WTC11 (cell line): Measurements from ENCODE around the gene G3BP2. TPM values are rescaled to one million over a fixed set of nuclear protein-coding genes. Genes with fewer than 3 reads are reported as not detected.
A peak's percentile ranks its signal among the peaks of the same experiment; 100 is the strongest.
"Not testable (repeated sequence)": the region's sequence is repeated elsewhere in the genome, so short reads cannot be mapped to it uniquely, and the experiment has no call there.

Experiments used
- ATAC-seq: fragments of 200-7000 bp; cut with Tn5 transposase; 2 replicates; pipeline ENCODE4 v1.10.0; 2021; ENCODE audit warnings: mild to moderate bottlenecking, moderate library complexity
- CTCF ChIA-PET: fragments of 300-600 bp; sonication (Branson Sonifier 250); formaldehyde crosslinking; loops from one replicate; lab custom pipeline; 2021; ENCODE audit warnings: antibody characterized with exemption; lab: Charles Lee
- POLR2A ChIA-PET: fragments of 350-600 bp; sonication (Branson Sonifier 250); formaldehyde crosslinking; loops from one replicate; lab custom pipeline; 2021; ENCODE audit warnings: antibody characterized with exemption; lab: Charles Lee
- DNase-seq: peaks from one replicate; pipeline ENCODE4 v3.0.0; 2021; ENCODE audit warnings: low spot score
- H3K27ac Mint-ChIP-seq: 2 replicates; pipeline ENCODE4 v1.8.0; 2021; ENCODE audit warnings: mixed read lengths
- H3K27me3 Mint-ChIP-seq: 2 replicates; pipeline ENCODE4 v1.8.0; 2021; ENCODE audit warnings: low read depth, mild to moderate bottlenecking, moderate library complexity, mixed read lengths
- H3K36me3 Mint-ChIP-seq: 2 replicates; pipeline ENCODE4 v1.8.0; 2021; ENCODE audit warnings: mixed read lengths
- H3K4me1 Mint-ChIP-seq: 2 replicates; pipeline ENCODE4 v1.8.0; 2022; ENCODE audit warnings: mixed read lengths
- H3K4me3 Mint-ChIP-seq: 2 replicates; pipeline ENCODE4 v1.8.0; 2021; ENCODE audit warnings: mild to moderate bottlenecking, moderate library complexity, mixed read lengths
- H3K9me3 Mint-ChIP-seq: 2 replicates; pipeline ENCODE4 v1.8.0; 2021; ENCODE audit warnings: mixed read lengths
- ATF1 ChIP-seq: sonication (generic); formaldehyde crosslinking; IDR thresholded peaks from 2 replicates; pipeline ENCODE4 v1.8.1; 2023; ENCODE audit warnings: mild to moderate bottlenecking, moderate library complexity, missing genetic modification reagents
- CBFB ChIP-seq: sonication (generic); formaldehyde crosslinking; IDR thresholded peaks from 2 replicates; pipeline ENCODE4 v1.8.1; 2022; ENCODE audit warnings: mild to moderate bottlenecking, low read depth, missing genetic modification reagents
- CREB1 ChIP-seq: sonication (generic); formaldehyde crosslinking; IDR thresholded peaks from 2 replicates; pipeline ENCODE4 v1.8.0; 2023; ENCODE audit warnings: mild to moderate bottlenecking, missing genetic modification reagents
- JUN ChIP-seq: sonication (generic); formaldehyde crosslinking; IDR thresholded peaks from 2 replicates; pipeline ENCODE4 v1.8.0; 2023; ENCODE audit warnings: mild to moderate bottlenecking, missing genetic modification reagents
- MYBL2 ChIP-seq: sonication (generic); formaldehyde crosslinking; IDR thresholded peaks from 2 replicates; pipeline ENCODE4 v1.8.1; 2023; ENCODE audit warnings: mild to moderate bottlenecking, moderate library complexity, missing genetic modification reagents
- NFATC4 ChIP-seq: fragments of 250-450 bp; sonication (Bioruptor Pico); IDR thresholded peaks from 2 replicates; pipeline ENCODE4 v1.9.0; 2021; ENCODE audit warnings: mild to moderate bottlenecking
- RELA ChIP-seq: sonication (generic); formaldehyde crosslinking; IDR thresholded peaks from 2 replicates; pipeline ENCODE4 v1.8.1; 2022; ENCODE audit warnings: missing genetic modification reagents, mild to moderate bottlenecking, borderline replicate concordance
- RORB ChIP-seq: fragments of 250-450 bp; sonication (Bioruptor Pico); IDR thresholded peaks from 2 replicates; pipeline ENCODE4 v1.9.0; 2021; ENCODE audit warnings: mild to moderate bottlenecking
- TEAD1 ChIP-seq: sonication (generic); formaldehyde crosslinking; IDR thresholded peaks from 2 replicates; pipeline ENCODE4 v1.8.0; 2022; ENCODE audit warnings: mild to moderate bottlenecking, missing genetic modification reagents
- TP53 ChIP-seq: sonication (generic); formaldehyde crosslinking; IDR thresholded peaks from 2 replicates; pipeline ENCODE4 v1.8.1; 2023; ENCODE audit warnings: mild to moderate bottlenecking, missing genetic modification reagents
- ZNF416 ChIP-seq: fragments of 250-450 bp; sonication (Bioruptor Pico); IDR thresholded peaks from 2 replicates; pipeline ENCODE4 v1.9.0; 2021; ENCODE audit warnings: mild to moderate bottlenecking, inconsistent platforms
- total RNA-seq: library from RNA; stranded (reverse); gene quantifications from 3 replicates; pipeline ENCODE4 v1.2.3, GENCODE V29; 2021
- TF ChIP-seq, protein P1 (sequence below): fragments of 250-450 bp; sonication (Bioruptor Pico); IDR thresholded peaks from 2 replicates; pipeline ENCODE4 v1.9.0; 2021; ENCODE audit warnings: mild to moderate bottlenecking
- TF ChIP-seq, protein P2 (sequence below): fragments of 250-450 bp; sonication (Bioruptor Pico); conservative IDR thresholded peaks from 2 replicates; pipeline ENCODE4 v1.9.0; 2021; ENCODE audit warnings: mild to moderate bottlenecking
- TF ChIP-seq, protein P3 (sequence below): sonication (generic); formaldehyde crosslinking; IDR thresholded peaks from 2 replicates; pipeline ENCODE4 v1.8.1; 2022; ENCODE audit warnings: mild to moderate bottlenecking, missing genetic modification reagents, moderate library complexity, borderline replicate concordance
- TF ChIP-seq, protein P4 (sequence below): fragments of 250-450 bp; sonication (Bioruptor Pico); IDR thresholded peaks from 2 replicates; pipeline ENCODE4 v1.9.0; 2021; ENCODE audit warnings: mild to moderate bottlenecking, borderline replicate concordance
- TF ChIP-seq, protein P5 (sequence below): sonication (generic); formaldehyde crosslinking; IDR thresholded peaks from 2 replicates; pipeline ENCODE4 v1.8.0; 2023; ENCODE audit warnings: missing genetic modification reagents

Gene G3BP2
- total RNA-seq, 1 experiment from 2014 or later, result 284 TPM

DNA sequence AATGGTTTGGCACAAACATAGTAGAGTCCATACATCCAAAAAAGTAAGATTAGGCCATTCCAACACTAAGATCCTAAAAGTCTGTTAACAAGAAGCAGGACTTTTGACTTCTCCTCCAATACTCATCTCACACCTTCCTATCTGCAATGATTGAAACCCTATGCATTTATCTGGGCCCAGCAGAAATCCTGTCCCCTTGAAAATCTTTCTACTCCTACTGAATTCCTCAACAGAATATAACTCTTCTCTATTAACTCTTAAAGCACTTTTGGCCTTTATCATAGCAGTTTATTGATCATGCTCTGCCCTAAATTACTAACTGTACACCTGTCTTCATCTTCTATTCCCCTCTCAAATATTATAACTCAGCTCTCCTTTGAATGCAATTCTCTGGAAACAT, 4.6 kb downstream of the G3BP2 start (continued):
- no peak for TF ChIP-seq TP53 (CRISPR knock-in tag)

DNA sequence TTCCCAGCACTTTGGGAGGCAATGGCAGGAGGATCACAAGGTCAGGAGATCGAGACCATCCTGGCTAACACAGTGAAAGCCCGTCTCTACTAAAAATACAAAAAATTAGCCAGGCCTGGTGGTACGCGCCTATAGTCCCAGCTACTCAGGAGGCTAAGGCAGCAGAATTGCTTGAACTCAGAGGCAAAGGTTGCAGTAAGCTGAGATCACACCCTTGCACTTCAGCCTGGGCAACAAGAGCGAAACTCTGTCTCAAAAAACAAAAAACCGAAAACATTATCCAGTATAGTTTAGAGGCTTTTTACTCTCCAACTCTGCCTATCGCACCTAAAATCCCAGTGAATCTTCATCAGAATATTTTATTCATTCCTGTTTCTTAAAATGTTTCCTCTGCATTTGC, 5.6 kb downstream of the G3BP2 start:
- ATAC-seq, H3K9me3 Mint-ChIP-seq, H3K36me3 Mint-ChIP-seq, POLR2A ChIA-PET, H3K27me3 Mint-ChIP-seq, DNase-seq: not testable (repeated sequence)
- CTCF ChIA-PET, result interaction anchor here (1.6 to 2.1 kb wide), 3 partner anchors 41 to 180 kb away, joined by 3 to 8 read pairs (median 5); partner anchors contain the start of gene USO1
- Mint-ChIP-seq H3K27ac (peak overlapping the region; percentile 80), H3K4me3 (peak overlapping the region; percentile 24), H3K4me1 (peaks cover 65% of the 10 kb centered on the region)

DNA sequence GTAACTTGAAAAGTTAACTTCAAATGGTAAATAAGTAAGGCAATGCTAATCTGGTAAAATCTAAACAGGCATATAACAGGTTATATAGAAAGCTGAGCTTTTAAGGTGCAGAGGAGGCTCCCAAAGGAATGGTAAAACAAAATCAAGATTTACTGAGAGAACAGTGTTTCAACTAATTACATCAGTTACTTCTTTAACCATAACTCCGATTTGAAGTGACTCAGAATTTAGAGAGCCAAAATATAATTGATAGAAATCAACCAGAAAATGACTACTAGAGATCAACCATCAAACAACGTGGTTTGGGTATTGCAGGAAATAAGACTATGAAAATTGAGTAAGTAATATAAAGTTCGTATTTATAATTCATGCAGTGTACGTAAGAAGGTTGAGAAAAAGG, 6.9 kb downstream of the G3BP2 start:
- POLR2A ChIA-PET, result interaction anchor here (0.6 to 0.8 kb wide), 2 partner anchors 11 to 52 kb away, joined by 3 to 5 read pairs; no protein-coding TSS in a partner anchor
- CTCF ChIA-PET, result no interaction called here
- peaks cover 13% of the 10 kb centered on the region for H3K36me3 Mint-ChIP-seq
- no peak for ATAC-seq
- H3K27me3 Mint-ChIP-seq, result no peaks in the 10 kb centered on the region
- no peaks in the 10 kb centered on the region for H3K9me3 Mint-ChIP-seq
- DNase-seq, result no peak
- peaks cover 62% of the 10 kb centered on the region for H3K4me1 Mint-ChIP-seq
- 0 out of 2 replicates have a peak overlapping the region, but pooled peaks have one; percentile 8 for H3K4me3 Mint-ChIP-seq
- H3K27ac Mint-ChIP-seq, result peak overlapping the region; percentile 33
- TF ChIP-seq RELA, result no peak
- TF ChIP-seq, protein P1, sequence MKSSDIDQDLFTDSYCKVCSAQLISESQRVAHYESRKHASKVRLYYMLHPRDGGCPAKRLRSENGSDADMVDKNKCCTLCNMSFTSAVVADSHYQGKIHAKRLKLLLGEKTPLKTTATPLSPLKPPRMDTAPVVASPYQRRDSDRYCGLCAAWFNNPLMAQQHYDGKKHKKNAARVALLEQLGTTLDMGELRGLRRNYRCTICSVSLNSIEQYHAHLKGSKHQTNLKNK (CRISPR knock-in tag), result no peak
- no peak for TF ChIP-seq CBFB (CRISPR knock-in tag)
- TF ChIP-seq RORB, result no peak
- no peak for TF ChIP-seq NFATC4
- no peak for TF ChIP-seq TEAD1
- TF ChIP-seq, protein P2, sequence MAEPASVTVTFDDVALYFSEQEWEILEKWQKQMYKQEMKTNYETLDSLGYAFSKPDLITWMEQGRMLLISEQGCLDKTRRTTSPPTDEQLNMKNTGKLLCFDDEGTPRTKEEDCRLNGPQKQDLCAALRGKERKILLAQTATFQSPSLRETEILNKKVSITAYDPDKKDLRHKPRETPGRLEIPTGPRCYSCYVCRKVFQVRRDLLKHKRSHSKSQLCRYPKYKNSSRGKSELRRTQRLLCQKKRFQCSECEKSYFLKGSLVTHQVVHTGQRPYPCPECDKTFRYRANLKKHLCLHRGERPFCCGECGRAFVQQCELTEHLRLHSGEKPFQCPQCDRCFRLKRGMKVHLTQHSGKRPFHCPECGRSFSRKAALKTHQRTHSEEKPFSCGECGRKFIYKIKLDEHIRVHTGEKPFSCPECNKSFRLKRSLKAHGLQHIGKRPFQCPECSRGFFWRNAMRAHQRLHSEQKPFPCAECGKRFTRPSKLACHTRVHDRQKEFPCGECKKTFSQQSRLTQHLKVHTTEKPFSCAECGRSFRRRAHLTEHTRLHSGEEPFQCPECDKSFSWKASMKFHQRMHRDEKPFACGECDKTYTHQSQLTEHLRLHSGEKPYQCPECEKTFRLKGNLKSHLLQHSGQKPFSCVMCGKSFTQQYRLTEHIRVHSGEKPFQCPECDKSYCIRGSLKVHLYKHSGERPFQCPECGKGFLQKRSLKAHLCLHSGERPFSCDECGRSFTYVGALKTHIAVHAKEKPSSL (CRISPR knock-in tag), result no peak
- no peak for TF ChIP-seq ZNF416 (CRISPR knock-in tag)
- no peak for TF ChIP-seq ATF1 (CRISPR knock-in tag)
- TF ChIP-seq, protein P3, sequence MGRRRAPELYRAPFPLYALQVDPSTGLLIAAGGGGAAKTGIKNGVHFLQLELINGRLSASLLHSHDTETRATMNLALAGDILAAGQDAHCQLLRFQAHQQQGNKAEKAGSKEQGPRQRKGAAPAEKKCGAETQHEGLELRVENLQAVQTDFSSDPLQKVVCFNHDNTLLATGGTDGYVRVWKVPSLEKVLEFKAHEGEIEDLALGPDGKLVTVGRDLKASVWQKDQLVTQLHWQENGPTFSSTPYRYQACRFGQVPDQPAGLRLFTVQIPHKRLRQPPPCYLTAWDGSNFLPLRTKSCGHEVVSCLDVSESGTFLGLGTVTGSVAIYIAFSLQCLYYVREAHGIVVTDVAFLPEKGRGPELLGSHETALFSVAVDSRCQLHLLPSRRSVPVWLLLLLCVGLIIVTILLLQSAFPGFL, result no peak
- TF ChIP-seq JUN (CRISPR knock-in tag), result no peak

DNA sequence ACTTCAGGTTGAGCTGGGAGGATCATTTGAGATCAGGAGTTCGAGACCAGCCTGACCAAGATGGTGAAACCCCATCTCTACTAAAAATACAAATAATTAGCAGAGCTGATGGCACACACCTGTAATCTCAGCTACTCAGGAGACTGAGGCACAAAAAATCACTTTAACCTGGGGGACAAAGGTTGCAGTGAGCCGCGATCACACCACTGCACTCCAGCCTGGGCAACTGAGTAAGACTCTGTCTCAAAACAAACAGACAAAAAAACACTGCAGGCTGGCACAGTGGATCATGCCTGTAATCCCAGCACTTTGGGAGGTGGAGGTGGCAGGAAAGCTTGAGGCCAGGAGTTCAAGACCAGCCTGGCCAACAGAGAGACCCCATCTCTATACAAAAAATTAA, 8.6 kb downstream of the G3BP2 start:
- CTCF ChIA-PET, result interaction anchor here (1.0 to 1.7 kb wide), 2 partner anchors 44 to 60 kb away, joined by 3 to 5 read pairs; partner anchors contain the start of gene USO1
- H3K9me3 Mint-ChIP-seq, DNase-seq, H3K27me3 Mint-ChIP-seq, ATAC-seq, H3K4me3 Mint-ChIP-seq, H3K27ac Mint-ChIP-seq: not testable (repeated sequence)
- Mint-ChIP-seq H3K36me3 (peaks cover 26% of the 10 kb centered on the region), H3K4me1 (peaks cover 50% of the 10 kb centered on the region)
- POLR2A ChIA-PET, result interaction anchor here (0.8 kb wide), 1 partner anchor 61 kb away, joined by 3 read pairs; no protein-coding TSS in a partner anchor

DNA sequence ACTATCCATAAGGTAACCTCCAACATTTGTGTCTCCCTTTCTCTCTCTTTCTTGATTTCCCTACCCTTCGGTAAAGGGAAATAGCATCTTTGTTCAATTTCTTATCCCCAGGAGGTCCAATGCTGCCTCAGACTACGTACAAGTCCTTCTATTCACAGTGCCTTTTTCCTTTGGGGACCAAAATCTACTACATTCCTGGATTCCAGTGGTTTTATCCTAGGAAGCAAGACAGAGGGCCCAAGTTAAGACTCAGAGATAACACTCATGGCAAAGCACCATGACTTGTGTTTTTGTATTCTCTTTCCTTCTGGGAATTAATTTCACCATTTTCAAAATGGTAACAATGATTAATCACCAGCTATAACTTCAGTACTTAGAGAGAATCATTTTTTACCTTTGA, 10.6 kb downstream of the G3BP2 start:
- no peaks in the 10 kb centered on the region for H3K9me3 Mint-ChIP-seq
- ATAC-seq, result no peak
- TF ChIP-seq, protein P4, sequence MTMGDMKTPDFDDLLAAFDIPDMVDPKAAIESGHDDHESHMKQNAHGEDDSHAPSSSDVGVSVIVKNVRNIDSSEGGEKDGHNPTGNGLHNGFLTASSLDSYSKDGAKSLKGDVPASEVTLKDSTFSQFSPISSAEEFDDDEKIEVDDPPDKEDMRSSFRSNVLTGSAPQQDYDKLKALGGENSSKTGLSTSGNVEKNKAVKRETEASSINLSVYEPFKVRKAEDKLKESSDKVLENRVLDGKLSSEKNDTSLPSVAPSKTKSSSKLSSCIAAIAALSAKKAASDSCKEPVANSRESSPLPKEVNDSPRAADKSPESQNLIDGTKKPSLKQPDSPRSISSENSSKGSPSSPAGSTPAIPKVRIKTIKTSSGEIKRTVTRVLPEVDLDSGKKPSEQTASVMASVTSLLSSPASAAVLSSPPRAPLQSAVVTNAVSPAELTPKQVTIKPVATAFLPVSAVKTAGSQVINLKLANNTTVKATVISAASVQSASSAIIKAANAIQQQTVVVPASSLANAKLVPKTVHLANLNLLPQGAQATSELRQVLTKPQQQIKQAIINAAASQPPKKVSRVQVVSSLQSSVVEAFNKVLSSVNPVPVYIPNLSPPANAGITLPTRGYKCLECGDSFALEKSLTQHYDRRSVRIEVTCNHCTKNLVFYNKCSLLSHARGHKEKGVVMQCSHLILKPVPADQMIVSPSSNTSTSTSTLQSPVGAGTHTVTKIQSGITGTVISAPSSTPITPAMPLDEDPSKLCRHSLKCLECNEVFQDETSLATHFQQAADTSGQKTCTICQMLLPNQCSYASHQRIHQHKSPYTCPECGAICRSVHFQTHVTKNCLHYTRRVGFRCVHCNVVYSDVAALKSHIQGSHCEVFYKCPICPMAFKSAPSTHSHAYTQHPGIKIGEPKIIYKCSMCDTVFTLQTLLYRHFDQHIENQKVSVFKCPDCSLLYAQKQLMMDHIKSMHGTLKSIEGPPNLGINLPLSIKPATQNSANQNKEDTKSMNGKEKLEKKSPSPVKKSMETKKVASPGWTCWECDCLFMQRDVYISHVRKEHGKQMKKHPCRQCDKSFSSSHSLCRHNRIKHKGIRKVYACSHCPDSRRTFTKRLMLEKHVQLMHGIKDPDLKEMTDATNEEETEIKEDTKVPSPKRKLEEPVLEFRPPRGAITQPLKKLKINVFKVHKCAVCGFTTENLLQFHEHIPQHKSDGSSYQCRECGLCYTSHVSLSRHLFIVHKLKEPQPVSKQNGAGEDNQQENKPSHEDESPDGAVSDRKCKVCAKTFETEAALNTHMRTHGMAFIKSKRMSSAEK (CRISPR knock-in tag), result no peak
- no peak for TF ChIP-seq JUN (CRISPR knock-in tag)
- no peak for TF ChIP-seq TP53 (CRISPR knock-in tag)
- TF ChIP-seq MYBL2 (CRISPR knock-in tag), result no peak
- no peak for TF ChIP-seq CREB1 (CRISPR knock-in tag)
- TF ChIP-seq, protein P5, sequence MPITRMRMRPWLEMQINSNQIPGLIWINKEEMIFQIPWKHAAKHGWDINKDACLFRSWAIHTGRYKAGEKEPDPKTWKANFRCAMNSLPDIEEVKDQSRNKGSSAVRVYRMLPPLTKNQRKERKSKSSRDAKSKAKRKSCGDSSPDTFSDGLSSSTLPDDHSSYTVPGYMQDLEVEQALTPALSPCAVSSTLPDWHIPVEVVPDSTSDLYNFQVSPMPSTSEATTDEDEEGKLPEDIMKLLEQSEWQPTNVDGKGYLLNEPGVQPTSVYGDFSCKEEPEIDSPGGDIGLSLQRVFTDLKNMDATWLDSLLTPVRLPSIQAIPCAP (CRISPR knock-in tag), result no peak

More for the DNA sequence above, 10.6 kb downstream of the G3BP2 start:
- no peak for DNase-seq
- peaks cover 31% of the 10 kb centered on the region for H3K4me1 Mint-ChIP-seq
- POLR2A ChIA-PET, result interaction anchor here (0.6 kb wide), 1 partner anchor 57 kb away, joined by 3 read pairs; no protein-coding TSS in a partner anchor
- H3K27ac Mint-ChIP-seq, result peak overlapping the region; percentile 78
- H3K36me3 Mint-ChIP-seq, result peaks cover 45% of the 10 kb centered on the region
- no peaks in the 10 kb centered on the region for H3K27me3 Mint-ChIP-seq
- CTCF ChIA-PET, result interaction anchor here (0.6 kb wide), 2 partner anchors 13 to 91 kb away, joined by 3 to 5 read pairs; no protein-coding TSS in a partner anchor
- H3K4me3 Mint-ChIP-seq, result no peak overlapping the region
